ENCODE data around the gene GRHL3.

Gene GRHL3

GRCh38 chr1:24373044-24373443 lies 53.9 kb downstream of the GRHL3 start:
- no peak for DNase-seq (ENCODE audit: low read depth in 3 of 3)

- DNase-seq (ENCODE audit: low read depth in 3 of 3), result no peak
Measured at GRCh38 chr1:24373710-24374109, 54.6 kb downstream of the GRHL3 start.

DNA sequence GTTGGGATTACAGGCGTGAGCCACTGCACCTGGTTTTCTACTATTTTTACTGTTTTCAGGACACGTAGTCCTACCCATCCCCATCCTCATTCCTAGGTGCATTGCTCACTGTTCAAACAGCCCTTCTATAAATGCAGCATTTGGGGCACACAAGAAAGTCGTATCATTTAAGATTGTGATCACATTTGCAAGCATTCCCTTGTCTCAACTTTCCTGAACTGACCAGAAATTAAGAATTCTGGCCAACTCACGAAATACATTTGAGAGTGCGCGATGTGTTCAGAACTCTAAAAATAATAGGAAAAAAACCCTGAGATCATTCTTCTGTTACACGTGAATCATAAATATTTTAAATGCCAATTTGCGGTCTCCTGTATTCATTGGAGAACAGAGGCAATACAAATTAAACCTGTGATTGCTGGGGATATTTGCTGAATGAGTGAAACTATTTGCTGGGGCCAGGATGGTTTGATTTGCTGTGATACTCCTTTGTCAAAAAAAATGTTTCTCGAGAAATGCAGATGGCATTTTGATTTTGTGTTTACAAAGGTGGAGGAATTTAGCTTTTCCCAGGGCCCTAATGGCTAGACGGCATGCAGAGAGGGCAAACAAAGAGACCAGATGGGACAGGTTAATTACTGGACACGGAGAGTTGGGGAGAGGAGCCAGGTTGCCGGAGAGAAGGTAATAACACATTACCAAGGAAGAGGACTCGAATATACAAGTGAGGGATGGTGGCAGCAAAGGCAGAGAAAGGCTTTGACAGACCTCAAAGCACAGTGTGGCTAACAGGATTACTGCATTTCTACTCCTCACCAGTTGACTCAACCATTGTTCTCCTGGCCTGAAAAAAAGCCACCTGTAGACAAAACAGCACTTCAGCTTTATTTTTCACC lies 56.0 kb downstream of the GRHL3 start:
- DNase-seq (ENCODE audit: low read depth in 3 of 3), result no peak

- no peak for DNase-seq (ENCODE audit: low read depth in 3 of 3)
Measured at GRCh38 chr1:24379733-24380315, 60.7 kb downstream of the GRHL3 start.

DNA sequence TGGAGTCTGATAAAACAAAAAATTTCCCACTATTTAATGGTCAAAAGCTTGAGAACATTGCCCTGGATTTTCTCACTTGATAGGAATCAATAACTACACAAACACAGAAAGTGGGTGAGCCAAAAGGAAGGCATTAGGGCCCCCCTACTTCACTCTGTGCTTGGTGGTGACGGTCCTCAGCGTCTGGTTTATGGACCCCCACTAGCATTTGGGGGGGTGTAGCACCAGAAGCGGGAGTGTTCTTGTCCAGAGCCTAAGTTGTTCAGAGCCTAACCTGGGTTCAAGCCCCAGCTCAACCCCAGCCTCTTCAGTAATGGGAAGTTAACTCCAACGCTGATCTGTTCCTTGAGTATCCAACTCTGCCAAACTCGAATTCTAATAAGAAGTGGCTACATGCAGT lies 61.4 kb downstream of the GRHL3 start:
- DNase-seq (ENCODE audit: low read depth in 3 of 3), result no peak

GRCh38 chr1:24381256-24381655 lies 62.1 kb downstream of the GRHL3 start:
- DNase-seq (ENCODE audit: low read depth in 3 of 3), result no peak

GRCh38 chr1:24382165-24382577 lies 63.0 kb downstream of the GRHL3 start:
- DNase-seq (ENCODE audit: low read depth in 3 of 3), result no peak

DNA sequence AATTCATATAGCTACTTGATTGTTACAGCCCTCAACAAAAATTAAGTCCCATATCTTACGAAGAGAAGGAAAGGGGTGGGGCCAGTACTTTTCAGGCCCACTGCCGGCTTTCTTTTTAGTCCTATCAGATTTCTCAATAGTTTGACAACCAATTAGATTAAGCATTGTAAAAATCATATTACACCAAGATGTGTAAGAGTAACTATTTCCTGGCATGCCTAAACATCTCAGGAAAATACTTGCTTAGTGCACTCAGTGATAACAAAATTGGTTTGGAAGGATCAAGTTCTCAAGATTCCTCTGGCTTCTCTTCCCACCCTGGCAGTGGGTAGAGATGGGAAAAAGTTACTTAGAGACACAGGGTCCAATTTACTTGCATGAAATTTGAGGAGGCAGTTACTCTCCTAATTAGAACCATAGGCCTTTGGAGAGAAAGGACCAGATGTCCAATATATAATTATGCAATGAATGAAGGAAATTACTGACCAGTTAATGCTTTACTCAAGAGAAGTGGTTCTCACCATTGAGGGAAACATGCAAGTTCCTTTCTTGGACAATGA lies 64.3 kb downstream of the GRHL3 start:
- DNase-seq (ENCODE audit: low read depth in 3 of 3), result no peak

- DNase-seq (ENCODE audit: low read depth in 3 of 3), result no peak
Measured at GRCh38 chr1:24384251-24385090, 65.3 kb downstream of the GRHL3 start.

GRCh38 chr1:24385160-24385940 lies 66.2 kb downstream of the GRHL3 start:
- no peak for DNase-seq (ENCODE audit: low read depth in 3 of 3)

DNA sequence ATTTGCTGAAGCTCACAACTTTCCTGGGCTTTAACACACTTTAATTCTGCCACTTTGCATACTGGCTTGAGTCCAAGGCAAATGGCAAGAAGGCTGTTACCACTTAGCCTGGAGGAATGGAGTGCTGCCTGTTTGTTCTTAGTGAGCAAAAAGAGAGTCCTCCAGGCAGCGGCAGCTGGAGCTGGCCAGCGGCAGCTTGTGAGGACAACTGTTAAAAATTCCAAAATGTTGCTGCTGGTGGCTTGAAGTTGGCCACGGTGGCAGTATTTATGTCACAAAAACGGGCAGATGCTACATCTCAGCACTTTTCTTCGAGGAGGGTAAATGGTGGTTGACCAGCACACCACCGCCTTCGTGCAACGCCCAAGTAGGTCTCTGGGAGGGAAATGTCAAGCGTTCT lies 67.1 kb downstream of the GRHL3 start:
- DNase-seq (ENCODE audit: low read depth in 3 of 3), result no peak

DNA sequence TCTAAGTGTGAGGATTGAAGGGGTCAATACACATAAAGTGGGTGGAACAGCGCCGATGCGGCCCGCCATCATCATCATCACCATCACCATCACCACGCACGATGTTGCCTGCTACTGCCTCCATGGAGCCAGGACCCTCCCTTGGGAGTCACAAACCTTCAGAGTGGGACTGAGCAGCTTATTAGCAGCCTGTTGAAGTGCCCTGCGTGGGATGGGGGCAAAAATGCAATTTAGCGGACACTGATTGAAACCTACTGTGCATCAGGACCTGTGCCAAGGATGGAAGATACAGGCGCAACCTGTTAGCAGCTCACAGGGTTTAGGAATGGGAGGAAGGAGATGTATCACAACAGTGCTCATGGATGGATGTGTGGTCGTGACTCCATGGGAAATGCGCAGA lies 67.8 kb downstream of the GRHL3 start:
- DNase-seq (ENCODE audit: low read depth in 3 of 3), result no peak

GRCh38 chr1:24387636-24388175 lies 68.5 kb downstream of the GRHL3 start:
- DNase-seq (ENCODE audit: low read depth in 3 of 3), result no peak

DNA sequence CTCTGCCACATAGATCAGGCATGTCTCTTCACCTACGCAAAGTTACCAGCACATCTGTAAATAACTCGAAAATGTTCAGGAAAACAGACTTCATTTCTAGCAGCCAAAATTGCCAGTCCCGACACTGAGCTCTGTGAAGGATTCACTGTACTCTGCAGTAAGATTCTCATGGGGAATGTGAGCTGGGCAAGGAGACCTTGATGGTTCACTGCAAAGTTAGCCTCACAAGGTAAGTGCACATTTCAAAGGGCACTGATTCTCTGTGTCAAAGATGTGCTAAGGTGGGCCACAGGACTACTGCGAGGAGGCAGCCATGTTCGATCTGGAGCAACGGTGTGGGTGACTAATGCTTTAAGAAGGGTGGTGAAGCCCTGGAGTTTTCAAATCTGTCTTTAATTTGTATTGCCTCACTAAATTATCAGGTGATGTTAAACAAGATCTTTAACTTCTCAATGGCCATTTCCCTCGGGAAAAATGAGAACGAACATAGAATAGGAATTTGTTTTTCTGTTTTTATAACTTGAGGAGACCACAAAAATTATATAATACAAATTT lies 69.3 kb downstream of the GRHL3 start:
- no peak for DNase-seq (ENCODE audit: low read depth in 3 of 3)

GRCh38 chr1:24389231-24389678 lies 70.1 kb downstream of the GRHL3 start:
- no peak for DNase-seq (ENCODE audit: low read depth in 3 of 3)

GRCh38 chr1:24390924-24391782 lies 72.0 kb downstream of the GRHL3 start:
- DNase-seq (ENCODE audit: low read depth in 3 of 3), result peak in 1 of 3 donors; percentile 58

- peak in 1 of 3 donors; percentile 57 for DNase-seq (ENCODE audit: low read depth in 3 of 3)
Measured at GRCh38 chr1:24391882-24392603, 72.9 kb downstream of the GRHL3 start.

DNA sequence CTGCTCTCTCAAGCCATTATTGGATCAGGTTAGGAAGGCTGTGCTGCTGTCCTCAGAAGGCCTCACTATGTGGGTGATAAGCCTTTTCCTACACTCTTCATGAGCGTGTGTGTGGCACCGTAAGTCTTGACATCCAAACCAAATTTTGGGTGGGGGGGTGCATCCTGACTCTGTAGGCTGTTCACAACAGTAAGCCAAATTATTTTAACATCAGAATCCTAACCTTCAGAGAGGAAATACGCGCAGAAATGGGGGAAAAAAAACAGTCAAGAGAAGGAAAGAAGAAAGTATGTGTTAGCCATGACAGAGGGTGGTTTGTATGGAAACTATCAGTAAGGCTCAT lies 73.4 kb downstream of the GRHL3 start:
- no peak for DNase-seq (ENCODE audit: low read depth in 3 of 3)
